Epithelial cell of prostate (primary cell): ENCODE data around the gene PRH1.

ENCODE experiments used
- DNase-seq: peaks from one replicate; pipeline ENCODE4 v3.0.0-alpha.2; 2011; ENCODE audit warnings: low read depth, low spot score
- H3K27ac ChIP-seq: fragments of 450-650 bp; 2 replicates; pipeline ENCODE4 v1.5.1; 2017; ENCODE audit warnings: mild to moderate bottlenecking

PRH1 gene

DNA sequence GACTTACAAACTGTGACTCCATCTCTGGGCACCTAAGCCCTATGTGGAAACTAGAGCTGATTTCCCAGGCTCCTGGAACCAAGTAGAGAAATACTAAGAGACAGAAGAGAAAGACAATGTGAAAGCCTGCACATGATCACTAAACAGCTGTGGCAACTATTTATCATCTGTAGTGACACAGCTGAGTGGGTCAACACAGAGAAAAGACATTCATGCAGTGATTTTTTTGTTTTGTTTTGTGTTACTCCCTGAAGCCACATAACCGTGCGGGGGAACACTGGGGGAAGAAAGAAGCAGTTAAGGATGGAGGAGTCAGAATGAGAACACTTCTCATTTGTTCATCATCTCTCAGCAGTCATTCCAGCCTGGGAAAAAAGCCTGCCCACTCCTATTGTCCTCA lies 36.3 kb downstream of the PRH1 start:
- H3K27ac ChIP-seq, result no peak overlapping the region
- no peak for DNase-seq

DNA sequence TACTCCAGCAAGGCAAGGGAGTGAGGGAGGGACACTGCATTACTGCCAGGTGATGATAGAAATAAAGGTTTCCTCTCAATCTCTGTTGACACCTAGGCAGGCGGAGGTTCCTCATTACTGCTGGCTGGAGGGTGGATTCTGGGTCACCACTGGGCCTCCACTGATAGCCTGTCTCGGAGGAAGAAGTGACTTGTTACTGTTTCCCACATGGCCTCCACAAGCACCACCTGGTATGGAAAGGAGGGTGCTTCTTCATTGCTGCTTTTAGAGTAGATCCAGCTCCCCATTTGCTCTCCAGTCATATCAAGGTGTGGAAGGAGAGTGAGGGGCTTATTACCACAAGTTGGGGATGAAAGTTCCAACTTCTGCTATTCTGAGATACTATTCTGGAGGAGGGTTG lies 41.2 kb downstream of the PRH1 start:
- no peak overlapping the region for H3K27ac ChIP-seq
- no peak for DNase-seq

DNA sequence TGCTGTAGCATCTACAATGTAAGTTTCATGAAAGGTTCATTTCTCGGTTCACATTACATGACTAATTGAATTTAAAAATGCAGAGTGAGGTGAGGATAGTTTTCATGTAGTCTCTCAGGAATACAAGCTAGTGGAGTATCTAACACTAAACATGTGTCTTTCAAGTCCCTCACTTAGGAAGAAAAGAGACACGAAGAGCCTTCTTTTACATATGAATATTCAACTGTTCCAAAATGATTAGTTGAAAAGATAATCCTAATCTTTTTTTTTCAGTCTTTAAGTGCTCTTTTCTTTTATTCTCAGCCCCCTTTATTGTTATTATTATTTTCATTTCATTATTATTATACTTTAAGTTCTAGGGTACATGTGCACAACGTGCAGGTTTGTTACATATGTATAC lies 45.6 kb downstream of the PRH1 start:
- no peak overlapping the region for H3K27ac ChIP-seq
- no peak for DNase-seq
